Stimulated activated CD4-positive, alpha-beta T cell treated with anti-CD3 and anti-CD28 coated beads, Interleukin-15, amount 100 ng/mL, for 1 hour (primary cell): ENCODE results near the gene ENO1.

Experiments used
- DNase-seq, 2 donors: peaks; one replicate each; pipeline ENCODE4 v3.0.0-alpha.2; 2020; ENCODE audit warnings: low read depth in 1 of 2, low spot score in 1 of 2

ENO1 gene

GRCh38 chr1:8814865-8815264, 63.6 kb downstream of the ENO1 start:
- no peak for DNase-seq

GRCh38 chr1:8813991-8814390, 64.5 kb downstream of the ENO1 start:
- no peak for DNase-seq

GRCh38 chr1:8813016-8813763, 65.3 kb downstream of the ENO1 start:
- no peak for DNase-seq

- no peak for DNase-seq
Observed at GRCh38 chr1:8812081-8812480, 66.4 kb downstream of the ENO1 start.
